Astrocyte of the cerebellum (primary cell): ENCODE results near the gene AGPAT4.

Experiments
- DNase-seq: peaks from one replicate; pipeline ENCODE4 v3.0.0-alpha.2; 2011; ENCODE audit warnings: low read depth
- H3K4me3 ChIP-seq: 2 replicates; pipeline ENCODE4 v1.5.1; 2011; ENCODE audit warnings: mild to moderate bottlenecking, low read depth, low read length, moderate library complexity
- in situ Hi-C: cut with HindIII; loops from 2 replicates; pipeline ENCODE4 v1.10.0; 2017; ENCODE audit warnings: low sequenced_read_pairs
- TF ChIP-seq, protein P1 (sequence below): IDR thresholded peaks from 2 replicates; pipeline ENCODE4 v1.5.1; 2012; ENCODE audit warnings: low read length, low read depth, moderate library complexity, mild to moderate bottlenecking; ENCODE audit errors: missing control alignments

AGPAT4 gene

DNA sequence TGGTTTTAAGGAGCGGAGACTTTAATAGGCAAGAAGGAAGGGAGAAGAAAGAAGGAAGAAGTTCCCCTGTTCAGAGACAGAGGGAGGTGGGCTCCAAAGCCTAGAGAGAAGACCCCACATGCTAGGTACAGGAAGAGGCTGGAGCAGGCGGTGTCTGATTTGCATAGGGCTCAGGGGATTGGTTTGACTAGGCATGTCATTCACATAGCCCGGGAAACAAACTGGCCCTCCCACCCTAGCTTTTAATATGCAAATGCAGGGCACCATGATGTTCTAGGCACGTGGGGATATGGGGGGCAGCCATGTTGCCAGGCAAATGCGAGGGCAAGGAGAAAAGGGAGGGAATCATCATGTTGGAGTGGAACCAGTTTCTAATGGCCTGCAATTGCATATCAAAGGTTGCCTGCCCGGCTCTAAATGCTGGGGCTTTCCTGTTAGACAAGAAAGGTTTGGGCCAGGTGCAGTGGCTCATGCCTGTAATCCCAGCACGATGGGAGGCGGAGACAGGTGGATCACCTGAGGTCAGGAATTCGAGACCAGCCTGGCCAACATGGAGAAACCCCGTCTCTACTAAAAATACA lies 34.3 kb upstream of the AGPAT4 start:
- no peak overlapping the region for H3K4me3 ChIP-seq
- in situ Hi-C loops, result no loop called here
- no peak for DNase-seq
- TF ChIP-seq, protein P1, sequence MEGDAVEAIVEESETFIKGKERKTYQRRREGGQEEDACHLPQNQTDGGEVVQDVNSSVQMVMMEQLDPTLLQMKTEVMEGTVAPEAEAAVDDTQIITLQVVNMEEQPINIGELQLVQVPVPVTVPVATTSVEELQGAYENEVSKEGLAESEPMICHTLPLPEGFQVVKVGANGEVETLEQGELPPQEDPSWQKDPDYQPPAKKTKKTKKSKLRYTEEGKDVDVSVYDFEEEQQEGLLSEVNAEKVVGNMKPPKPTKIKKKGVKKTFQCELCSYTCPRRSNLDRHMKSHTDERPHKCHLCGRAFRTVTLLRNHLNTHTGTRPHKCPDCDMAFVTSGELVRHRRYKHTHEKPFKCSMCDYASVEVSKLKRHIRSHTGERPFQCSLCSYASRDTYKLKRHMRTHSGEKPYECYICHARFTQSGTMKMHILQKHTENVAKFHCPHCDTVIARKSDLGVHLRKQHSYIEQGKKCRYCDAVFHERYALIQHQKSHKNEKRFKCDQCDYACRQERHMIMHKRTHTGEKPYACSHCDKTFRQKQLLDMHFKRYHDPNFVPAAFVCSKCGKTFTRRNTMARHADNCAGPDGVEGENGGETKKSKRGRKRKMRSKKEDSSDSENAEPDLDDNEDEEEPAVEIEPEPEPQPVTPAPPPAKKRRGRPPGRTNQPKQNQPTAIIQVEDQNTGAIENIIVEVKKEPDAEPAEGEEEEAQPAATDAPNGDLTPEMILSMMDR, result no peak

DNA sequence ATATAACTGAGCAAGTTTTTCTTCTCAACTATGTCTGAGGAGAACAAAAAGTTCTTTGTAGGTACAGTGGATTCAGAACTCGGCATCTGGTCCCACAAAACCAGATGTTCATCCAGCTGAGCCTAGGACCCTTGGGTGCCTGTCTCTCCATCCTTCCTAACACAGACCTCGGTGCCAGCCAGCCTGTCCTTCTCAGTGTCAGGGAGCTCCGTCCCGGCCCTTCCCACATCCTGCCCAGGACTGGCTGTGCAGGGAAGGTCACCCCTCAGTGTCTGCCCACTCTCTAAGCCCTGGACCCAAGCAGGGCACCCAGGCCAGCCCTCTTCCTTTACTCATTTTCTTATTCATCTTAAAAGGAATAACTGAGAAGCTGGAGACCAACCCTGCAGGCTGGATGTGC lies 32.0 kb upstream of the AGPAT4 start:
- TF ChIP-seq, protein P1, result no peak
- in situ Hi-C loops, result no loop called here
- H3K4me3 ChIP-seq, result no peak overlapping the region
- no peak for DNase-seq

DNA sequence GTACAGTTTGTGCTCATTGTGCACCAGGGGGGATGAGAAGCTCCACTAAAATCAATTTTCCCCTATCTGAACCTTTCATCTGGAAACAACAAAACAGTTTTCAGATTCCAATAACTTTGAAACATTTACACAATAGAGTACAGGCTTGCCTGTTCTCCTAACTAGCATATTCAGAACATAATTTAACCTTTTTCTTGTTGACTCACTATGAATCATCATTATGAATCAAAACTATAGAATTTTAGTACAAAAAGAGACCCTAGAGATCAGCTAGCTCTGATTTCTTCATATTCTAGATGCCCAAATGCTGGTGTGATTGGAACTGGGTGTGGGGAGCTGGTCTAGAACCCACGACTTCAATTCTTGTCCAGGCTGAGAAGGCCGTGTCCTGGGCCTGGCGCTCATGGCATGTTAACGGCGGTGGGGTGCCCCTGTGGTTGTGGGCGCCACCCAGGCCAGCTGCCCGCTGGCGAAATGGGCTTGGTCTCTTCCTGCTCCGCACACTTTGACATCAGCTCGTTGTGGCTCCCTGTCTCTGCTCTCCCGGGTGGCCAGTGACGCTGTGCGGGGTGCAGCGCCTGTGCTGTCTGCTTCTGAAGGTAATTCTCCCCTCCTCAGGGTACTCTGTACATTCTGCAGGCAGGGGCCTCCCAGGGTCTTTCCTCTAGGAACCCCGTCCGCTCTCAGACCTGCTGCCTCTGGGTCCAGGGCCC lies 29.9 kb upstream of the AGPAT4 start:
- in situ Hi-C loops, result no loop called here
- H3K4me3 ChIP-seq, result no peak overlapping the region
- DNase-seq, result no peak
- TF ChIP-seq, protein P1, result no peak

DNA sequence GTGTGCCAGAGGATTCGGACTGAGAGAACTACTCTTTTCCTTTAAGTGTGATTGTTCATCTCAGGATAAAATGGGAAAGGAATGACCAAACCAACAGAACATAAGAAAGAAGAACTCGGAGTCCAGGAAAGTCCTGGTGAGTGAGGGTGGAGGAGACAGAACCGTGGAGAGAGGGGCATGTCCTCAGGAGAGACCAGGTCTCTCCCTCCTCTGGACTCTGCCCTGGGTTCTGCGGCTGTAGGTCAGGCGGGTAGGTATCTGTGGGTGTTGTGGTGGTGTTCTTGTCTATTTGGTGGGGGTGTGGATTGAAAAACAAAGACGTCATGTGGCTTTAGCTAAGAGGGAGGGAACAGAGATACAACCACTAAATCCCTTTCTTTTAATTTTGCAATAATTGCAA lies 29.1 kb upstream of the AGPAT4 start:
- TF ChIP-seq, protein P1, result no peak
- DNase-seq, result no peak
- in situ Hi-C loops, result no loop called here
- no peak overlapping the region for H3K4me3 ChIP-seq

DNA sequence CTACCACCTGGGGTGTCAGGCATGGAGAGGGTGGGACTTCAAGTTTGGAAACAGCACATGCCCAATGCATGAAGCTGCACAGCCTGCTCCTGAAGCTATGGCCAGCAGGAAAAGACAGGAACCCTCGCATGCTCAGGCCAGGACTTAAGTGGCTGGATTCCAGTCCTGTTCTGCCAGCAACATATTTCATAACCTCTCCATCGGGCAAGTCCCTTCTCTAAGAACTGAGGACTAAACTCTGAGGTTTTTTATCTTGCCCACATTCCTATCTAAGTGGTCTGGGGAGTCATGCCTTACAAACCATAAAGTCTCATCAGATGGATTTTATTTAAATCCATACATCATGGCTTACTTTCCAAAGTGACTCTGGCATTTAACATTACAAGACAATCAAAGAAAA lies 27.5 kb upstream of the AGPAT4 start:
- TF ChIP-seq, protein P1, result no peak
- no peak overlapping the region for H3K4me3 ChIP-seq
- no peak for DNase-seq
- in situ Hi-C loops, result no loop called here

DNA sequence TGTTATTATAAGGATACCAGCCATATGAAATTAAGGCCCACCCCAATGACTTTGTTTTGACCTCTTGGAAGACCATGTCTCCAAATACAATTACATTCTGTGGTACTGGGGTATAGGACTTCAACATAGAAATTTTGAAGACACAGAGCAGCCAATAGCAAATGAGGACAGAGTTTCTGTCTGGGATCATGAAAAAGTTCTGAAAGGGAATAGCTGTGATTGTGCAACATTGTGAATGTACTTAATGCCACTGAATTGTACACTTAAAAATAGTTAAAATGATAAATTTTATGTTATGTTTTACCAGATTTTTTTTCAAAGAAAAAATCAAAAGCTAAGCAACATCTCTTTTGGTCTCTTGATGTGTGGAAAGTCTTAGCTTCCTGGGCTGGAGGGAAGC lies 27.0 kb upstream of the AGPAT4 start:
- TF ChIP-seq, protein P1, result no peak
- DNase-seq, result no peak
- no peak overlapping the region for H3K4me3 ChIP-seq
- in situ Hi-C loops, result no loop called here
